Muscle of back (tissue), 11 donors: Measurements from ENCODE around the gene MICA. TPM values are rescaled to one million over a fixed set of nuclear protein-coding genes. Genes with fewer than 3 reads are reported as not detected.
"Not testable (repeated sequence)": the region's sequence is repeated elsewhere in the genome, so short reads cannot be mapped to it uniquely, and the experiment has no call there.

ENCODE experiments used
- DNase-seq, 3 donors: peaks; one replicate each; pipeline versions ENCODE4 v3.0.0 to v3.0.0-alpha.2; 2013
- polyA plus RNA-seq, 10 donors: library from polyadenylated mRNA; unstranded; fragments of 120-200 nt; gene quantifications; one replicate each; pipeline ENCODE4 v1.2.1, GENCODE V29; 2013; ENCODE audit not compliant: insufficient read length in 10 of 10

Gene MICA
- polyA plus RNA-seq, 10 donors = 3.8 to 12.2 (median 7.2) TPM

GRCh38 chr6:31459864-31460263 lies 56.5 kb downstream of the MICA start:
- not testable (repeated sequence) for DNase-seq

GRCh38 chr6:31460361-31461025 lies 57.1 kb downstream of the MICA start:
- DNase-seq = no peak

- DNase-seq = no peak
These were observed 58.9 kb downstream of the MICA start for GRCh38 chr6:31462026-31462963.

GRCh38 chr6:31462964-31463870 lies 59.8 kb downstream of the MICA start:
- DNase-seq = peak; percentile 24 to 68 (median 56)

GRCh38 chr6:31464252-31465184 lies 61.1 kb downstream of the MICA start:
- no peak for DNase-seq

Other genes starting within 250 kb of the MICA start
- 10 to 100 TPM; 11.0 to 18.4 (median 13.5) TPM for gene CCHCR1, start 245.8 kb upstream of the MICA start, polyA plus RNA-seq
- gene TCF19, start 245.0 kb upstream of the MICA start, polyA plus RNA-seq = 10 to 100 TPM in 9 of 10 donors, 1 to 10 TPM in 1; 9.2 to 18.9 (median 11.9) TPM
- gene POU5F1, start 232.9 kb upstream of the MICA start, polyA plus RNA-seq = 1 to 10 TPM in 3 of 10 donors, under 1 TPM in 6, not detected in 1; 0.41 to 3.4 (median 0.71) TPM
- 100 to 1,000 TPM in 1 of 10 donors, 10 to 100 TPM in 9; 38.7 to 119 (median 47.7) TPM for gene HLA-C, start 131.5 kb upstream of the MICA start, polyA plus RNA-seq
- gene HLA-B, start 46.4 kb upstream of the MICA start, polyA plus RNA-seq = 100 to 1,000 TPM; 114 to 299 (median 141) TPM
- gene MICB, start 94.5 kb downstream of the MICA start, polyA plus RNA-seq = 1 to 10 TPM in 5 of 10 donors, under 1 TPM in 5; 0.47 to 1.1 (median 0.99) TPM
- gene MCCD1, start 125.4 kb downstream of the MICA start, polyA plus RNA-seq = not detected
- 100 to 1,000 TPM; 292 to 441 (median 367) TPM for gene DDX39B, start 138.4 kb downstream of the MICA start, polyA plus RNA-seq
- 1 to 10 TPM; 2.5 to 5.9 (median 3.9) TPM for gene ATP6V1G2, start 143.0 kb downstream of the MICA start, polyA plus RNA-seq
- gene NFKBIL1, start 144.0 kb downstream of the MICA start, polyA plus RNA-seq = 10 to 100 TPM; 11.3 to 17.7 (median 14.4) TPM
- under 1 TPM in 6 of 10 donors, not detected in 4; 0.12 to 0.91 (median 0.21) TPM for gene LTA, start 168.7 kb downstream of the MICA start, polyA plus RNA-seq
- gene TNF, start 172.0 kb downstream of the MICA start, polyA plus RNA-seq = 1 to 10 TPM in 1 of 10 donors, under 1 TPM in 8, not detected in 1; 0.17 to 3.5 (median 0.29) TPM
- gene LTB, start 178.8 kb downstream of the MICA start, polyA plus RNA-seq = 10 to 100 TPM in 1 of 10 donors, 1 to 10 TPM in 6, under 1 TPM in 3; 0.67 to 32.2 (median 1.5) TPM
- gene LST1, start 182.7 kb downstream of the MICA start, polyA plus RNA-seq = 10 to 100 TPM in 1 of 10 donors, 1 to 10 TPM in 9; 4.1 to 10.9 (median 6.4) TPM
- under 1 TPM in 4 of 10 donors, not detected in 6; 0.20 to 0.59 (median 0.30) TPM for gene NCR3, start 189.4 kb downstream of the MICA start, polyA plus RNA-seq
- gene AIF1, start 211.6 kb downstream of the MICA start, polyA plus RNA-seq = 10 to 100 TPM; 15.1 to 35.2 (median 23.0) TPM
- gene PRRC2A, start 217.1 kb downstream of the MICA start, polyA plus RNA-seq = 100 to 1,000 TPM; 112 to 149 (median 132) TPM
- gene BAG6, start 249.1 kb downstream of the MICA start, polyA plus RNA-seq = 100 to 1,000 TPM; 177 to 216 (median 198) TPM